ENCODE measurements around the gene CNOT6.

Gene CNOT6

DNA sequence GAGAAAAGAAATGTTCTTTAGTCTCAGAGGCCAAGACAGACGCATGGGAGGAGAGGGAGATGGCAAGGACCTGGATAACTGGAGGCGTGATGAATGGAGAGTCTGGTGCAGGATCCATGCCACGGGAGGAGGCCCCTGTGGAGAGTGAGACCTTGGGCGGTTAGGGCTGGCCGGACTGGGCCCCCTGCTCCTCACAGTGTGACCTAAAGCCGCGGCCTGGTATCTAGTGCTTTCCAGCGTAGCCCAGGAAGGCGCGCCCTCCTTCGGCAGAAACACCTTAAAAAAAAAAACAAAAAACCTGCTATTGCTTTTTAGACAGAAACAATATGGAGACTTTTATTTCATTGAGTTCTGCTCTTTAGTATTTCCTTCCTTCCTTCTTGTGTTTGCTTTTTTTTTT, 64.1 kb downstream of the CNOT6 start:
- in situ Hi-C loops (cut with MboI; ENCODE audit: low sequenced_read_pairs) = no loop called here

DNA sequence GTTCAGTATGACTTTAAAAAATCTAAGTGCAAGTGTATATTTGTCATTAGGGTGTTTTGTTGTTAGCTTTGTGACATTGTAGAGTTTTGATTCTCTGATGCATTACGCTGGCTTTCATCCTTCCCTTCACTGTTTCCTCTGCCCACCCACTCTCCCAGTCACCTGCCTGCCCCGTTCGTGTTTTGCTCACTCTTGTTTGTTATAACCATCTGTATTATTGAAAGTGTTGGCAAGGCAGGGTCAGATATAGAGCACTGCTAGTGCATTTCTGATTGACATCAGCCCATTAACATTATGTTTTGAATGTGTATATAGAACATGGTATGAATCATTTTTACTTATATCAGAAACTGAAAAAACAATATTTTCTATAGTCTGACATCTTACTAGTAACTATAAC, 69.8 kb downstream of the CNOT6 start:
- in situ Hi-C loops (cut with MboI; ENCODE audit: low sequenced_read_pairs) = no loop called here

DNA sequence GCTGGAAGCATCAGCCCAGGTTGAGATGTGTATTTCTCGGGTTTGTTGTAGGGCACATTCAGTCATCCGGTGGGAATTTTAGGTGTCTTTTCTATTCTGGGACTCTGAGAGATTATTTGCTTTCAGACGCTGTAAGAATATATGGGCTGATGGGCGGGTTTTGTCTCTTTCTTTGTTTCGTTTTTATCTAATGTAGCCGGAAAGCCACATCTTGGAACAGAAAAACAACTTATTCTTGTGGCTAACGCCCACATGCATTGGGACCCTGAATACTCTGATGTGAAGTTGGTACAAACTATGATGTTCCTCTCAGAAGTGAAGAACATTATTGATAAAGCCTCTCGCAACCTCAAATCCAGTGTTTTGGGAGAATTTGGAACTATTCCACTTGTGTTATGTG, 74.7 kb downstream of the CNOT6 start:
- in situ Hi-C loops (cut with MboI; ENCODE audit: low sequenced_read_pairs) = no loop called here

DNA sequence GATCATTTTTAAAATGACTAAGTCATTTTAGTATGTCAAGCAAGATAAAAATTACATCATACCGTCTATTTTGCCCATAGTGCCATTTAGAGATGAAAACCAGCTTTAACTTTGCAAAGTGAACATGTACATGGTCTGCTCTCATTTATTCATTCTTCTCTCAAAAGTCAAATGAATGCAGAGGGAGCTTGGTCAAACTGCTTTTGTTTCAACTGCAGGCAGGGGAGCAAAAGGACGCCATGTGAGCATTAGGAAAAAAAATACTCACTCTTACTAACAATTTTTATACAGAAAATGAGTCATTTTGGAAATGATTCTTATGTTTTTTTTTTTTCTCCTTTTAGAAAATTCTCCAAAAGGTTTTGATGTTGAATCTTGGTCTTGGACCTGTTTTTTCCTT, 81.4 kb downstream of the CNOT6 start:
- in situ Hi-C loops (cut with MboI; ENCODE audit: low sequenced_read_pairs) = no loop called here

DNA sequence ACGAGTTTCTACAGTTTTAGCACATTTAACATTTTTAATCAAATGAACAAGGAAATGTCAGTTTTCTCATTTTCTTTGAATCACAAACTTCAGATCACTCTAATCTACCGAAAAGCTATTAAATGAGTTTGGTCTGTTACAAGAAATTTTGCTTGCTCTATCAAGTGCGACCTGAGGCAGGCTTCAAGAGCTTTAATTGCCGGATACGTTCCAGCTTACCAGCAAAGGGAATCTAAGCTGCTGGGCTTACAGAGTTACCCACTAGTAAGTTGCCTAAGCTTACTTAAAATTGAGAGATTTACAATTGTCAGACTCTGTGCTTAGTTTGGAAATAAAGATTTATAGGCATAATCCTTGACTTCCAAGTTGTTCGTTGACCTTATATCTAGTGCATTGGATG, 86.5 kb downstream of the CNOT6 start:
- in situ Hi-C loops (cut with MboI; ENCODE audit: low sequenced_read_pairs) = no loop called here

DNA sequence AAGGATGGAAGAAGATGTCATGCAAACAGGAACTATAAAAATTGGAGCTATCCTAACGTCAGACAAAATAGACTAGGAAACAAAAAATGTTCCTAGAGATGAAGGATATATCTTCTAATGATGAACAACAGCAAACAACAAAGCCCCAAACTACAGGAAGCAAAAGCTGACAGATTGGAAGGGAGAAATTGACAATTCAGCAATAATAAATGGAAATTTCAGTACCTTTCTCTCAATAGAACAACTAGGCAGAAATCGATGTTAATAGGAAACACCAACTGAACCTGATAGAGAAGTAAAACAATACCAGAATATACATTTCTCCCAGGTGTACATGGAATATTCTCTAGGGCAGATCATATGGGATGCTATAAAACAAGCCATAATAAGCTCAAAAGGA, 89.6 kb downstream of the CNOT6 start:
- in situ Hi-C loops (cut with MboI; ENCODE audit: low sequenced_read_pairs) = no loop called here

DNA sequence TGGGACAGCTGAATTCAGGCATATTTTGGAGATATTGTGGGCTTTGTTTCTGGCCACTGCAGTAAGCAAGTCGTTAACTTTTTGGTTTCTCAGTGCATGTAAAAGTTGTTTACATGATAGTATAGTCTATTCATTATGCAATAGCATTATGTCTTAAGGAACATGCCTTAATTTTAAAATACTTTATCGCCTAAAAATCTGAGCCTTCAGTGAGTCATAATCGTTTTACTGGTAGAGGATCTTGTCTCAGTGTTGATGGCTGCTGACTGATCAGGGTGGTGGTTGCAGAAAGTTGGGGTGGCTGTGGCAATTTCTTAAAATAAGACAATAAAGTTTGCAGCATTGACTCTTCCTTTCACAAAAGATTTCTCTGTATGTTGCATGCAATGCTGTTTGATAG, 92.0 kb downstream of the CNOT6 start:
- in situ Hi-C loops (cut with MboI; ENCODE audit: low sequenced_read_pairs) = no loop called here

DNA sequence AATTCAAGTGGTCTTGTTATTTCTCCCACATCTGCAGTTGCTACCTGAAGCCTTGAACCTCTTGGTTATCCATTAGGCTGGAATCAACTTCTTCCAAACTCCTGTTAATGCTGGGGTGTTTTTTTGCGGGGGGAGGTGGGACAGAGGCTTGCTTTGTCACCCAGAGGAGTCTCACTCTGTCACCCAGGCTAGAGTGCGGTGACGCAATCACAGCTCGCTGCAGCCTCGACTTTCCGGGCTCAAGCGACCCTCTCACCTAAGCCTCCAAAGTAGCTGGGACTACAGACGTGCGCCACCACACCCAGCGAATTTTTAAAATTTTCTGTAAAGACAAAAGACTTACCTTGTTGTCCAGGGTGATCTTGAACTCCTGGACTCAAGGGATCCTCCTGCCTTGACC, 92.7 kb downstream of the CNOT6 start:
- in situ Hi-C loops (cut with MboI; ENCODE audit: low sequenced_read_pairs) = no loop called here

DNA sequence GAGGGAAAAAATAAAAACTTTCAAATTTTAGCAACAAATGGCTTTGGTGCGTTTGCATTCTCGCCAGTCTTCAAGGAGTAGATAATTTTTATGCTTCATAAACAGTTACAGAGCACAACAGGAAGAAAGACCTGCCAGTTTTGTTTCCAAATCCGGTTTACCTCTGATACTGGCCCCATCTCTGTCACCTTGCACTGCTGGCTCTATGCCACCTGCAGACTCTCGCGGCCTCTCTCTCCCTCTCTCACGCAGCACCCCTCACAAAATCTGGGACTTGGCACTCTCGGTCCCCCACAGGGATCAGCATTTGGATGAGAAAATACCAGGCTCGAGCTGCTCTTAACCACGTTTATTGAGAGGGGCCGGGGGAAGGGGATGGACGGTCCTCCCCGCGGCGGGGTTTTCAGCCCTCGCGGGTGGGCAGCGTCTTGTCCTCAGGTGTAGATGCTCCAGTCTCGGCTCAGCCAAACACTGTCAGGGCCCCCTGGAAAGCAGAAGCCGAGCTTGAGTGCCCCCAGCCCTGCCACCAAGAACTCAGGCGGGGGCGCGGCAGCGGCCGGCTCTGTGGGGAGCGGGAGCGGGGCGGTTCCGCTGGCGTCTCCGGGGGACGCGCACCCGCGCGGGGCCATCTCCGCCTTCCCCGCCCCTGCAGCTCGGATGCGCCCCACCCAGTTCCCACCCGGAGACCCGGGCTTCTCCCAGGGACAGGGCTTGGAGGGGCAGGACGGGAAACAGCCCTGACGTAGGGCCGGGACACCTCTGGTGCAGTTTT, 95.8 kb downstream of the CNOT6 start:
- in situ Hi-C loops (cut with MboI; ENCODE audit: low sequenced_read_pairs) = no loop called here

DNA sequence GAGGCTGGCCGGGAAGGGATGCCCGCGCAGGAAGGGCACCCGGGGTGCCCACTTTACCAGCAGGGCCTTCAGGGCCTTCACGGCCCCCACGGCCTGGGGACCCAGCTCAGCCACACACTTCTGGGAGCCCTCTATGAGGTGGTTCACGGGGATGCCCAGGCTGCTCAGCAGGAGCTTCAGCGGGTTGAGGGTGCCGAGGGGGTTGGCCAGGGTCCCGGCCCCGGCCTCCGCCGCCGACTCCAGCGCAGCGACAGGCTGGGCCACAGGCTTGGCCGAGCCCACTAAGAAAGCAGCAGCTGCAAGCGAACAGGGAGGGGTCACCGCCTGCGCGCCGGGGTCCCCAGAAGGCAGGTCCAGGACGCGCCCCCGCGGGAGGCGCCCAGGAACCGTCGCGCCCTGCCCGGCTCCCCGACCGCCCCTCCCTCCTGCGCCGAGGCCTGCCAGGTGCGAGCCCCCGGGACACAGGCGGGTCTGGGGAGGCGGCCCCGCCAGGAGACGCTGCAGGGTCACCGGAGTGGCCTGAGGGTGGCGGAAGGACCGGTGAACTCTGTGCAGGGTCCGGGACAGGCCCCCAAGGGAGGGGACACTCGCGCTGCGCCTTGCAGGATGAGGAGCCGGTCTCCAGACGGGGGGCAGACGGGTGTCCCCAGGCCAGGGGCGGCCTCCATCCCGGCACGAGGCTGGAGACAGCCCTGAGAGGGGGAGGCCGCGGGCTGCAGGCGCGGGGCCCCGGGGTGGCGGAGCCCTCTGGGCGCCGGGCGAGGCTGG, 96.5 kb downstream of the CNOT6 start:
- in situ Hi-C loops (cut with MboI; ENCODE audit: low sequenced_read_pairs) = no loop called here

DNA sequence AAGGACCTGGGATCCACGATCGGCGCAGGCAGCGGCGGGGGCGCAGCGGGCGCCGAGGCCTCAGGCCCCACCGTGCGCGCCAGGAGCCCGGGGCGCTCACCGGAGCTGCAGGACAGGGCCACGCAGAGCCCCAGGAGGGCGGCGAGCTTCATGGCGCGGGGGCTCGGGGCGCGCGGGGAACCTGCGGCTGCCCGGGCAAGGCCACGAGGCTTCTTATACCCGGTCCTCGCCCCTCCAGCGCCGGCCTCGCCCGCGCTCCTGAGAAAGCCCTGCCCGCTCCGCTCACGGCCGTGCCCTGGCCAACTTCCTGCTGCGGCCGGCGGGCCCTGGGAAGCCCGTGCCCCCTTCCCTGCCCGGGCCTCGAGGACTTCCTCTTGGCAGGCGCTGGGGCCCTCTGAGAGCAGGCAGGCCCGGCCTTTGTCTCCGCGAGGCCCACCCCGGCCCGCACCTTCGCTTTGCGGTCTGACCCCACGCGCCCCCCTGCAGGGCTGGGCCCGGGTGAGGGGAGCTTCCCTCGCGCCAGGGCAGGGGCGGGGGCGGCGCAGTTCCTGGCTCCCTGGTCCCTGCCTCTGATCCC, 97.2 kb downstream of the CNOT6 start, which contains the start of gene SCGB3A1:
Gene SCGB3A1, minus strand, starts transcription at position 189 of the 577 bp plus-strand sequence. Its CDS starts 37 bp downstream, at position 152.
- in situ Hi-C loops (cut with MboI; ENCODE audit: low sequenced_read_pairs) = no loop called here

DNA sequence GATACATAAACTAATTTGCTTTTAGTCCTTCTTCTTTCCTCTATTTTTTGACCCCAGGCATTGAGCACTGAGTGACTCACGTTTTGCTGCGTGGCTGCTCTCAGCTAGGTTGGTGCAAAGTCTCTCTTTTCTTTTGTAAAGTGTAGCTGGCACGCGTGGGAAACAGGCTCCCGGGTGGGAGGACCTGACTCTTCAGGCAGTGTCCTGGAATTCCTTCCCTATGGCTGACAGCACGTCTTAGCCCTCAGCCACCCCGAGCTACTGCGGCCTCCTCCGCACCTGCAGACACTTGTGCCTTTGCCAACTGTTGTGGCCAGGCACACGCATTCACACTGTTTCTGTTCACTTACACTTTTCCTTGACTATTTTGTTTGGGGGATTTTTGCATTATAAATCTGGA, 98.0 kb downstream of the CNOT6 start:
- in situ Hi-C loops (cut with MboI; ENCODE audit: low sequenced_read_pairs) = no loop called here

DNA sequence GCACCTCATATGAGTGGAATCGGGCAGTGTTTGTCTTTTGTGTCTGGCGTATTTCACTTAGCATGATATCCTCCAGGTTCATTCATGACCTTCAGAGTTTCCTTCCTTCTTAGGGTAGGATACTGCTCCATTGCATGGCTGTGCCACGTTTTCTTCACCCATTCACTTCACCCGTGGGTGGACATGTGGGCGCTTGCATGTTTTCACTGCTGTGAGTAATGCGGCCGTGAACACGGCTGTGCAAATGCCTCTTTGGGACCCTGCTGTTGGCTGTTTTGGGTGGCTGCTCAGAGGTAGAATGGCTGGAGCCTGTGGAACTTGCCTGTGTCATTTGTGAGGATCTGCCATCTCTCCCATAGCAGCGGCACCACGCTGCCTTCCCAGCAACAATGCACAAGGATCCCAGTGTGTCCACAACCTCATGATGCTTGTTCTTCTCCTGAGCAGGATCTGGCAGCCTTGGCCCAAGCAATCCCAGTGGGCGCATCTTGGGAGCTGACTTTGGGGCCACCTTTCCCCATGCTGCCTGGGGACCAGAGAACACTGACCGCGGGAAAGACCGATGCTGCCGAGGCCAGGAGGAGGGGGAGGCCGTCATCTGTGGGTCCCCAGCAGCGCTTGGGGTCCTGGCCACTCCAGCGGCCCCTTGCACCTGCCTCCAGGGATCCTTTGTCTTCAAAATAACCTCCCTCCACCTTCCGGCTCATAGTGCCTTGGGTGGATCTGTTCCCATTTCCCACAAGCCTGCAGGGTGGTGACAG, 99.4 kb downstream of the CNOT6 start:
- in situ Hi-C loops (cut with MboI; ENCODE audit: low sequenced_read_pairs) = no loop called here

DNA sequence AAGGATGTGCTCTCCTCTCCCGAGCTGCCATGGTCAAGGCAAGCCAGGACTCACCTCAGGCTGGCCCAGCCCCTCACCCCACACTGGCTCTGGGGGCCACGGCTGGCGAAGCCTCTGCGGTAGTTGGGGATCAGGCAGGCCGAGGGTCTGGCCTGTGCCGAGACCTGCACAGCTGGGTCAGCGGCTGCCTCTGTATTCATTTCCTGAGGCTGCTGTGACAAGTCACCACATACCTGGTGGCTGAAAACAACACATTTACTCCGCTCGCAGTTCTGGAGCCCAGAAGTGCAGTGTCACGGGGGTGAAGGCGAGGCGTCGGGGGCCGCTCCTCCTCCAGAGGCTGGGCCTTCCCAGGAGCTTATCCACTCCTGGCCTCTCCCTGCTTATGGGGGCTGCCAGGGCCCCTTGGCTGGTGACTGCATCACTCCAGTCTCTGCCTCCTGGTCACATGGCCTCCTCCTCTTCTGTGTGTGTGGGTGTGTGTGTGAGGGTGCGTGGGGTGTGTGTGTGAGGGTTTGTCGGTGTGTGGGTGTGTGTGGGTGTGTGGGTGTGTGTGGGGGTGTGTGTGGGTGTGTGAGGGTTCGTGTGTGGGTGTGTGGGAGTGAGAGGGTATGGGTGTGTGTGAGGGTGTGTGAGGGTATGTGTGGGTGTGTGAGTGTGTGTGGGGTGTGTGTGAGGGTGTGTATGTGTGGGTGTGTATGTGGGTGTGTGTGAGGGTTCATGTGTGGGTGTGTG, 100.3 kb downstream of the CNOT6 start:
- in situ Hi-C loops (cut with MboI; ENCODE audit: low sequenced_read_pairs) = no loop called here

DNA sequence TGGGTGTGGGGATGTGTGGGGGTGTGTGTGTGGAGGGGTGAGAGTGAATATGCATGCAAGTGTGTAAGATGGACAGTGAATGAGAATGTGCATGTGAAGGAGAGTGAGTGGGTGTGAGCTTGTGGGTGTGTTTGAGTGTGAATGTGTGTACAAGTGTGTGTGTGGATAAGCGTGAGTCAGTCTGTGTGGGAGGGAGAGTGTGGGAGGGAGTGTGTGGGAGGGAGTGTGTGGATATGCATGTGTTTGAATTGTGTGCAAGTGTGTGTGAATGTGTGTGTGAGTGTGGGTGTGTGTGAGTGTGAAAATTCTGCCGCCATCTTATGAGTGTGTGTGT, 100.8 kb downstream of the CNOT6 start:
- in situ Hi-C loops (cut with MboI; ENCODE audit: low sequenced_read_pairs) = no loop called here

DNA sequence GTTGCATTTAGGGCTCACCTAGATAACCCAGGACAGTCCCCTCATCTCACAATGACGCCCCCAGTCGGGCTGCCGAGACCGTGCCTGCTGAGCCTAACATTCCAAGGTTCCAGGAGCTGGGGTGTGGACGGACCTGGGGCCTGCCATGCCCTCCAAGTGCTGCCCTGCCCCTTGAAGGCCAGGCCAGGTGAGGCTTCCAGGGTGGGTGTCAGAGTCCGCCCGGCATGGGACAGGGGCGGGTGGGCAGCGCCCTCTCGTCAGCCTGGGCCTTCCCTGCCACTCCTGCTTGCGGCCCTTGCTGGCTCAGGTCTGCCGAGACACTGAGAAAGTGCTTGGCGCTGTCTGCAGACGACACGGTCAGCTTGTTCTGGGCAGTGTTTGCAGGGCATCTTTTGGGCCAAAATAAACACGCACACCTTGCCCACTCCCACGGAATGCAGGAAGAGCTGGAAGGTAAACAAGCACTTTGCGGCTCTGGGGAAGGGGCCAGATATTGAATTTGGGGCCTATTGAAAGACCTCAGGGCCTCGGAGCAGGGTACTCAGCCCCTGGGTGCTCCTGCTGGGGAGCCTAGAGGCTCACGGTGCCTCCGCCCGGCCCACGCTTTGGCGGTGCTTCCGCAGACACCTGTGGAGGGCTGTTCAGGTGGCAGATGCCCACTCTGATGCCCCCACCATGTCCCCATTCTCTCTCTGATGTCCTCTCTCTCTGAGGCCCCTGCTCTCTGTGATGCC, 101.4 kb downstream of the CNOT6 start:
- in situ Hi-C loops (cut with MboI; ENCODE audit: low sequenced_read_pairs) = no loop called here

DNA sequence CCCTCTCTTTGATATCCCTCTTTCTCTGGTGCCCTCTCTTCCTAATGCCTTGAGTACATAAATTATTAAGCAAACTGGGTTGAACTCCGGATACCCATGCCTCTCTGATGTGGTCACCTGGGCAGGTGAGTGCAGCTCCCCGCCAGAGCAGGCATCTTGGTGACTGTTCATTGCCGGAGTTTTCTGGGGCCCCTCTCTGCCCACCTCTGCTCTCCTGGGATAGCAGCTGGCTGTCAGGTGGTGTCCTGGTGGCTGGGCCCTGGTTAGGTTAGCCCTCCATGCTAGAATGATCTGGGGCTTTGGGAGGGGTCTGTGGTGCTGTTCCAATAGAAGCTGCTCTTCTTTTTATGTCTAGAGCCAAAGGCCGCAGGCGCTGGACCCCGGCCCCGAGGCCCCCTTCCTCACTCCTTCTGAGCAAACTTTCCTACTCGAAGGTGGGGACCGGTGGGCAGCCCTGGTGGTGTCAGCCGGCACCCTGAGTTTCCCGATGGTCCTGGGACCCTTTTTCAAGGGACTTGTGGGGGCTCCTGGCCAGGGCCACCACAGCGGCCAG, 102.0 kb downstream of the CNOT6 start:
- in situ Hi-C loops (cut with MboI; ENCODE audit: low sequenced_read_pairs) = no loop called here

DNA sequence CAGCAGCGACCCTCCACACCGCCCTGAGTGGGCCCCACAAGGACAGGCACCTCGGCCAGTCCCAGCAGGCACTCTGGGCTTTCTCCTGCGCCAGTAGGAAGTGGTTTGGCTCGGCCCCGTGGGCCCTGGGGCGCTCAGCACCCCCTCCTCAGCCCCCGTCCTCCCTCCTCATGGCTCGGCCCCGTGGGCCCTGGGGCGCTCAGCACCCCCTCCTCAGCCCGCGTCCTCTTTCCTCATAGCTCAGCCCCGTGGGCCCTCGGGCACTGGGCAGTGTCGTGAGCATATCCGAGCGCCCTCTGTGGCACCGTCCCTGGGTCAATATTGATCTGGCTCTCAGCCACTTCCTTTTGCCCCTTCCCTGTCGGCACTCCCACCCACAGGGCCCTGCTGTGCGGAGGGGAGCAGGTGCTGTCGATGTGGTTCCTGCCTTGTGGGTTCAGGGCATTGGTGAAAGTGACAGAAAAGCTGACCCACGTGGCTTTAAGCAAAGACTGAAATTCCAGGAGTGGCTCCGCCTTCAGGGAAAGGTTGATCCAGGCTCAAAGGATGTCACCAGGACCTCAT, 102.6 kb downstream of the CNOT6 start:
- in situ Hi-C loops (cut with MboI; ENCODE audit: low sequenced_read_pairs) = no loop called here

DNA sequence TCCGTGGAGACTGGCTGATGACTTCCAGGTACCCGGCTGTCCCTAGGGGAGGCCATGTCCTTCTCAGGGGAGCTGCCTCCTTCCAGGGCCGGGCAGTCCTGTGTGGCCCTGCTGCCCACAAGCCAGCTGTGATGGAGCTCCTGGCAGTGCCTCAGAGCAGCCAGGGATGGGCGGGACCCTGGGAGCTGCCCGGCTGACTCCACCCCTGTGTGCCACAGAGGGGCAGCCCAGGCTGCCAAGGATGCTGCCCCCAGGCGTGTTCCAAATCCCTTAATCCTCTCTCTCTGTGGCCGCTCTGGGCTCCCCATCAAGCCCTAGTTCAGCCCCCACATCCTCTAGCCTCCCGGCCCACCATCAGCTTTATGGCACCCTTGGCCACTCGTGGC, 104.1 kb downstream of the CNOT6 start:
- in situ Hi-C loops (cut with MboI; ENCODE audit: low sequenced_read_pairs) = no loop called here
